GM18502 (cell line): ENCODE data around the gene XPNPEP2.

Source experiments
- ATAC-seq: cut with Tn5 transposase; IDR thresholded peaks from one replicate; pipeline ENCODE4 v1.9.1; 2021; ENCODE audit warnings: mild to moderate bottlenecking; ENCODE audit not compliant: unreplicated experiment, poor library complexity

XPNPEP2 gene, protein sequence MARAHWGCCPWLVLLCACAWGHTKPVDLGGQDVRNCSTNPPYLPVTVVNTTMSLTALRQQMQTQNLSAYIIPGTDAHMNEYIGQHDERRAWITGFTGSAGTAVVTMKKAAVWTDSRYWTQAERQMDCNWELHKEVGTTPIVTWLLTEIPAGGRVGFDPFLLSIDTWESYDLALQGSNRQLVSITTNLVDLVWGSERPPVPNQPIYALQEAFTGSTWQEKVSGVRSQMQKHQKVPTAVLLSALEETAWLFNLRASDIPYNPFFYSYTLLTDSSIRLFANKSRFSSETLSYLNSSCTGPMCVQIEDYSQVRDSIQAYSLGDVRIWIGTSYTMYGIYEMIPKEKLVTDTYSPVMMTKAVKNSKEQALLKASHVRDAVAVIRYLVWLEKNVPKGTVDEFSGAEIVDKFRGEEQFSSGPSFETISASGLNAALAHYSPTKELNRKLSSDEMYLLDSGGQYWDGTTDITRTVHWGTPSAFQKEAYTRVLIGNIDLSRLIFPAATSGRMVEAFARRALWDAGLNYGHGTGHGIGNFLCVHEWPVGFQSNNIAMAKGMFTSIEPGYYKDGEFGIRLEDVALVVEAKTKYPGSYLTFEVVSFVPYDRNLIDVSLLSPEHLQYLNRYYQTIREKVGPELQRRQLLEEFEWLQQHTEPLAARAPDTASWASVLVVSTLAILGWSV

DNA sequence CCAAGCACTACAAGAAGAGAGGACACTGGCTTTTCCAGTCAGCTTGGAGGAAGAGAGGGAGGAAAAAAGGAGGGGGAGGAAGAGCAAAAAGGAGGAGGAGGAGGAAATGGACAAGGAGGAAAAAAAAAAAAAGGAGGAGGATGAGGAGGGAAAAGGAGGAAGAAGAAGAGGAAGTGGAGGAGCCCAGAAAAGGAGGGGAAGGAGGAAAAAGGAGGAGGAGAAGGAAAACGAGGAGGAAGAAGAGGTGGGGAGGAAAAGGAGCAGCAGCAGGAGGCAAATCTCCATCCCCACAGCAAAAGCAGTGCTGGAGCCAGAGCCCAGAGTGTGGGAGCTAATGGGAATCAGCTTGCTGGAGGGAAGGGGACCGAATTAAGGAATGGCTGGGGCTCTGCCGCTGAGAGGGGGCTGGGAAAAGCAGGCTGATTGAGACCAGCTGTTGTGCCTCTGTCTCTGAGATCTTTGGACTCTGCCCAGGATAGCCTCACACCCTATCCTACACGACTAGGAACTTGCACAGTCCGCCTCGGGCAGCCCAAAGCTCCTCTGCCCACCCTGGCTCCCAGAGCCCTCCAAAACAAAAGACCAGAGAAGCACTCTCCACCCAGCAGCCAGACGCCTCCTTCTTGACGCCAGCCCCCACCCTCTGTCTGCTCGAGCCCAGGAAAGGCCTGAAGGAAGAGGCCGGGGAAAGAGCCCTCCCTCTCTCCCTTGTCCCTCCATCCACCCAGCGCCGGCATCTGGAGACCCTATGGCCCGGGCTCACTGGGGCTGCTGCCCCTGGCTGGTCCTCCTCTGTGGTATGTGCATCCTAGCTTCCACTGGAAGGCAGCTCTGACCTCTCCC lies at the start of gene XPNPEP2:
XPNPEP2 (plus strand) TSS at position 514 of the 843 bp plus-strand sequence; CDS start at position 749, 235 bp downstream.
- no peak for ATAC-seq

DNA sequence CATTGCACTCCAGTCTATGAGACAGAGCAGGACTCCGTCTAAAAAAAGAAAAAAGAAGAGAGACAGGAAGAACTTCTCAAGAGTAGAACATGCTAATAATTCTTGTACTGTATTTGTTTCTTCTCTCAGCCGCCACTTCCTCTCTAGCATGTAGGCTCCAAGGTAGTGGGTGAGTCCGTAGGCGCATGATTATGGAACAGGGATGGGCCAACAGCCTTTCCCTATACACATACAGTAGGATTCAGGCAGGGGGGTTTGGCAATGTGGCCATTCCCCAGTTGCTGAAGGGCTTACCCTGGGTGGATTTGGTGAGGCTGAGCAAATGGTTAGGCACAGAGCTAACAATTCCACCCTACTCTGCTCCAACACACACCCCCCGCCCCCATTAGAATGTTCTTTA lies 49.0 kb upstream of the XPNPEP2 start:
- no peak for ATAC-seq

DNA sequence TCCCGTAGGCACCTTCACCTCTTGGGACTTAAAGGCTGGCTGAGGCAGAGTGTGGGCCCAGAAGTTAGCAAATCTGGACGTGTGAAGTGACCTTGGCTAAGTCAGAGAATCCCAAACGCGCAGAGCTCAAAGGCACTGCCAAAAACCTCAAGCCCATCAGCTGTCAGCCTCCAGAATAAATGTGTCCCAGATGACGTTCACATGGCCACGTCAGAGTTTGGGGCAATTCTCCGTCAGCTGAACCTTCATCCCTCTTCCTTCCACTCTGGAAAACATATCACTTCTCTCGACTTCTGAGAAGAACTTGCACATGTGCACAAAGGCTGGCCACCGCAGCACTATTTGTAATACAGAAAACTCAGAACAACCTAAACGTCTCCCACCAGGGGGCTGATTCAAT lies 48.3 kb upstream of the XPNPEP2 start:
- no peak for ATAC-seq

DNA sequence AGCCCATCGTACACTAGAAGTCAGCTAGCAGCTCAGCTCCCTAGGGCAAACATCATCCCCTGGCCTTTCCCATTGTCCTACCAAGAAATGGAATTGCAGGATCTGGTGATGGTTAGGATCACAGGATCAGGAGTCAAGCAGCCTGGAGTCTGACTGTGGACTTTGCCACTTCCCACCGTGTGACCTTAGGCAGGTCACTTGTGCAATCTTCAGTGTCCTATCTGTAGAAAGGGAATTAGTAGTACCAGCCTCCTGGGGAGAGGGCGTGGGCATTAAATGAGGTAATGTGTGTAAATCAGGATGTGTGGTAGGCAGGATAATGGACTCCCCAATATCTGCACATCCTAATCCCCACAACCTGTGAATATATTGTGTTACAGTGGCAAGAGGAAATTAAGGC lies 45.4 kb upstream of the XPNPEP2 start:
- no peak for ATAC-seq

DNA sequence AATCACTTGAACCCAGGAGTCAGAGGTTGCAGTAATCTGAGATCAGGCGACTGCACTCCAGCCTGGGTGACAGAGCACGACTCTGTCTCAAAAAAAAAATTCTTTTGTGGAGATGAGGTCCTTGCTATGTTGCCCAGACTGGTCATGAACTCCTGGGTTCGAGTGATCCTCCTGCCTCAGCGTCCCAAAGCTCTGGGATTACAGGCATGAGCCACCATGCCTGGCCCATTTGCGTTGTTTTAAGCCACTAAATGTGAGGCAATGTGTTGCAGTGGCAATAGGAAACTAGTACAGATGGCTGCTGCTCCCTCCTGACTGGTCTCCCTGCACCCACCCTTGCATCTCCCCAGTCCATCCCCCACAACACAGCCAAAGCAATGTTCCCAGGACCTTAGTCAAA lies 44.0 kb upstream of the XPNPEP2 start:
- no peak for ATAC-seq

DNA sequence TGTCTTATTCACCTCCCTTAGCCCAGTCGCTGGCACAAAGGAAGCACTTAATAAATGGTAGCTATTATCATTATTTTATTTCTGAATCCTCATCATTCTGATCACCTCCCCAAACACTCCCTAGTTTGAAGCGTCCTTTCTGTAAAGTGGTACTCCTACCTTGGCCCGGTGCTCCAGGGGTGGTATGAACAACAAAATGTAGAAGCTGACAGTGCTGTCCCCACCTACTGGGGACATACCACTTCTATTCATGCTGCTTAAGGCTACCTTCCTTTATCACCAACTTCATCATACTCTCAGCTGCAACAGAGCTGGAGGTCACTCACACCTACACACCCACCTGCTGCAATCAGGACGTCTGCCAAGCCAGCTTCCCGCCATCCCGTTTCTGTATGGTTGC lies 43.2 kb upstream of the XPNPEP2 start:
- ATAC-seq, result no peak

DNA sequence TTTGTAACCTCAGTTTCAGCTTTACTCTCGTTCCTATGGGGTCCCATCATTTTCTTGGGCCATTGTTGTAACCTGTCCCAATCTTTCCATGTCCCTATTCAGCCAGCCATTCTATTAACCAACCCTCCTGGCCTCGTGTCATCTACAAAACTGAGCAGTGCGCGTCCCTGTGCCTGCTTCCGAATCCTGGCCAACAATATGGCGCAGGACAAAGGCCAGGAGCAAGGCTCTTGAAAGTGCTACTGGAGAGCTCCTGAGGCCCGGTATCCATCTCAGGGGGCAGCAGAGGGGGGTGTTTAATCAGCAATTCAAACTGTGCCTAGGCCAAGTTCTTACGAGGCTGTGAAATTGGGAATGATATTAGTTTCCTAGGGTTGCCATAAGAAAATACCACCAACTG lies 42.8 kb upstream of the XPNPEP2 start:
- no peak for ATAC-seq

DNA sequence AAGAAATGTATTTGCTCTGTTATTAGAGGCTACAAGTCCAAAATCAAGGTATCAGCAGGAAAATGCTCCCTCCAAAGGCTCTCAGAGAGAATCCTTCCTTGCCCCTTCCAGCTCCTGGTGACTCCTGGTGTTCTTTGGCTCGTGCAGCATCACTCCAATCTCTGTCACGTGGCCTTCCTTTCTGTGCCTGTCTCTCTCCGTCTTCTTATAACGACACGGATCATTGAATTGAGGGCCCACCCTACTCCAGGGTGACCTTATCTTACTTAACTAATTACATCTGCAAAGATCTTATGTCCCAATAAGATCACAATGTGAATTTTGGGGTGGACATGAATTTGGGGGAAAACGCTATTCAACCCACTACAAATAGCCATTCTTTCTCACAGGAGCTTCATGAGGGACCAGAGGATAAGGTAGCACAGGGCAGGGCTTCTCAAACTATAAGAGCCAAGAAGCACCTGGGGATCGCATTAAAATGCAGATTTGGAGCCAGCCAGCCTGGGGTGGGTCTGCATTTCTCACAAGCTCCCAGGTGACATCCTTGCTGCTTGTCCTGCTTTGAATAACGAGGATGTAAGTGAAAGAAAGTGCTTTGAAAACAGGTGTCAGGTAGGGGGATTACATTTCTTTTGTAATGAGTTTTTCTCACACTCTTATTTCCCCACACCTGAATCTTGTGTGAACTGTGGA lies 42.2 kb upstream of the XPNPEP2 start:
- ATAC-seq, result no peak

DNA sequence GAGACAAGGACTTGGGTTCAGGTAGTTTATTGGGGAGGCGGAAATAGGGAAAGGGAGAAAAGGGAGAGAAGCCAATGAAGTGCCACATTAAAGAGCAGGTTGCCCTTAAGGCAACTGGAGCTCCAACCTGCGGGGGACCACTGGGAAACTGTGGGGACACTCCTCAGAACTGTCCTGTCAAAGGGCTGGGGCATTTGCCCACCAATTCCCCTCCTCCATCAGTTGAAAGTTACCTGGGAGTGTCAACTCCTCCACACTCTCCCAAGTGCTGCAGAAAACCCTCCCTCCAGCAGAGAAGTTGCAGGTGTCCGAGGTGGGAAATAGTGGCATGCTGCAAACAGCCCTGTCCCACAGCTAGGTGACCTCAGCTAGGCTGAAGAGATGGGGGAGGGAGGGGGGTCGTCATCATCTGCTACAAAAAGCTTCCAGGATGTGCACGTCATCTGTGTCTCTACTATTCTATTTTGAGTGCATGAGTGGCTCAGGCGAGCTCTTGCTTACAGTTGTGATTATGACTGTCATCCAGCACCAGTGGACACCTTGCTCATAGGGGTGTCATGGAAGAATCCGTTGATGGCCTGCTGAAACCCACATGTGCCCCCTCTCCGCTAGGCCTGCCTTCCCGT lies 41.5 kb upstream of the XPNPEP2 start:
- ATAC-seq, result no peak

DNA sequence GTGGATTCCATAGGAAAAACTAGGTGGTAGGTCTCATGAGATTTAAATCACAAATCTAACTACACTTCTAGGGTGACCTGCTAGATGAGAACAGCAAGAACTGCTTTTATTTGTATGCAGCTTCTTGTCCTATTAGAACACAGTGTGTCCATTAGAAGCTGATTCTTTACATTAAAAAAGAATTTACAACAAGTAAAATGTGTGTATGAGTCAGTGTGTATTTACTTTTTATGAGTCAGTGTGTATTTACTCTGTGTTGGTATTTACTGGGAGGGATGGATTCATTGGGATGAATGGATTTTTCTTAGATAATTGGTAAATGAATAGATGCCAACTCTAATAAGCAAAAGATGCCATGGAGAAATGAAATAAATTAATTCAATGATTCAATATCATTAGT lies 40.6 kb upstream of the XPNPEP2 start:
- ATAC-seq, result no peak

DNA sequence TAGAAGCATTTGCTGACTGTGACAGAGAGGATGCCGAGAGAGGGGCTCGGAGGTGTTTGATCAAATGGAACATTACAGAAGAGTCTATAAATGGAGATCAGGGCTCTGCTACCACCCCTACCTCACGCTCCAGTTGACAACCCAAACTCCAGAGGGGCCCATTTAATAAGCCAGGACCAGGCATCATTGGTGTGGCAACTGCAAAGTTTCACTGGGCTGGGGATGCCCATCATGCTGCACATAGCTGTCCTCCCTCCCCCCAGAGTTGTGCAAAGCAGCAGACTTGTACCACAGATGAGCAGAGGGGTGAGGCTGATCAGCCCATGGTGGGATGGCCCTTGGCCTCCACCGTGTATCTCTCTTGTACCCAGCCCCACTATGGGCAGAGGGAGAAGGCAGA lies 38.2 kb upstream of the XPNPEP2 start:
- ATAC-seq, result no peak

DNA sequence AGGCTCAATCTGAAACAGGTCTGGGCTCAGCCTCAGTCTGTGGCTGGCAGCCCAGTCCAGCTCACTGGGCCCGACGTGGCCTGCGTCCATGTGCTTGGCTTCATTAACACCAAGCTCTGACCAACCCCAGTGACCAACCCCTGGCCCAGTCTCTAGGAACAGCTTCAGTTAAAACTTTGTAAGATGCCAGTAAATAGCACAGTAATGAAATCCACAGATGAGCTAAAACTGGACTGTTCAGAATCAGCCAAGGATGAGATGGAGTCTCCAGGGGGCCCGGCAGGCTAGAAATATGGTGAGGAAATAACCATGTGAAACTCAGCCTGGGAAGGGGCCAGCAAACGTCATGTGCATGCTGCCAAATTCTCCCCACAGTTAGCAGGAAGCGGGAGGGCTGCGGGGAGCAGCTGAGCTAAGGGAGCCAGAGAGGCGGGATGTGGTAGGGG lies 37.1 kb upstream of the XPNPEP2 start:
- no peak for ATAC-seq

DNA sequence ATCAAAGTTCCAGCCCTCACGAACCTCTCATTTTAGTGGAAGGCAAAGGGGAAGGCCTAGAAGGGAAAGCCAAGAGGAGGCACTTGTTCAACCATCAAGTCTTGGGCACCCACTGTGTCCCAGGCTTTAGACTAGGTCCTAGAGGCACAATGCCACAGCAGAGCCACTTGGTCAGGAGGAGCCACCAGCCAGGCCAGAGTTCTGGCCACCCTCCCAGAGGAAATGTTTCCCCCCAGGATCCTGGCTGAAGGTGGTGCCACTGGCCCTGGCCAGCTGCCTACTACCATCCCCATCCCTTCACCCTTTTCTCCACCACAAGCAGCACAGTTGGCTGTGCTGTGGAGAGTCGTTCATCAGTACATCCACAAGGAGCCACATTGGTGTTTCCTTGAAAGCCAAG lies 34.3 kb upstream of the XPNPEP2 start:
- ATAC-seq, result no peak

DNA sequence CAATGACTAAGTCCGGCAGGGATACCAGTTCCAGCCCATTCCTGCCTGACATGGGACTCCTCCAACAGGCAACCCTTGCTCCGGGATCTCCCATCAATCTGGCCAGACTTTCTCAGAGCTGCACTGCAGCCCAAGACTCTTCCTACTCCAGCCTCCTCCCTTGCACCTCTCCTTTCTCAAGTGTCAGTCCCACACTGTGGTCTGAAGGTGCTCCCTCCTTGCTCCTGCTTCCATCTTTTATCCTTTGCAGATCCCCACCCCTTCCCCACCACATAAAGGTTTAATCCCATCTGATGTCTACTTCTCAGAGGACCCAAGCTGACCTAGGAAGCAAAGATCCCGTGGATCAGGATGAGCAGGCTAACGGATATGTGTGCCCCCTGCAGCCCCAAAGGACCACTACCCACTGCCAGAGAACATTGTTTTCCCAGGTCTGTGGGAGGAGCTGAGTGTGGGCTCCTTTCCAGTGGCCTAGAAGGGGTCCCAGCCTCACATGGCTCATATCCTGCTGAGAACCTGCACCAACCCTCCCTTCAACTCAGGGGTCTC lies 33.3 kb upstream of the XPNPEP2 start:
- no peak for ATAC-seq

DNA sequence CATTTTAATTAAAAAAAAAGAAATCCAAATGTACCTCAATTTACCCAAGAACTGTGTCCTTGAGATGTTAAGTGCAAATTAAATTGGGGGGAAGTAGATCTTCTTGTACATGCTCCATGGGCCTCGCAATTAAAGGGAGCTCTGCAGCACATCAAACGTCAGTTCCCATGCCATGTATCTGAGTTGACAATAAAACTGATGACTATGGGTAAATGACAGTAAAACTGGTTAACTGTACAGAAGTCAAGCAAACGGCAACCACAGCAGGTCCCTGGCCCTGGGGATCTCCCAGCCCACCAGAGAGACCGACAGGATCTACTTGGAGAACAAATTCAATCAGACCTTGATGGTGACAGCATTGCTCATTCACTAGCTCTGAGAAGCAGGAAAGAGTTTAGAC lies 32.8 kb upstream of the XPNPEP2 start:
- no peak for ATAC-seq

DNA sequence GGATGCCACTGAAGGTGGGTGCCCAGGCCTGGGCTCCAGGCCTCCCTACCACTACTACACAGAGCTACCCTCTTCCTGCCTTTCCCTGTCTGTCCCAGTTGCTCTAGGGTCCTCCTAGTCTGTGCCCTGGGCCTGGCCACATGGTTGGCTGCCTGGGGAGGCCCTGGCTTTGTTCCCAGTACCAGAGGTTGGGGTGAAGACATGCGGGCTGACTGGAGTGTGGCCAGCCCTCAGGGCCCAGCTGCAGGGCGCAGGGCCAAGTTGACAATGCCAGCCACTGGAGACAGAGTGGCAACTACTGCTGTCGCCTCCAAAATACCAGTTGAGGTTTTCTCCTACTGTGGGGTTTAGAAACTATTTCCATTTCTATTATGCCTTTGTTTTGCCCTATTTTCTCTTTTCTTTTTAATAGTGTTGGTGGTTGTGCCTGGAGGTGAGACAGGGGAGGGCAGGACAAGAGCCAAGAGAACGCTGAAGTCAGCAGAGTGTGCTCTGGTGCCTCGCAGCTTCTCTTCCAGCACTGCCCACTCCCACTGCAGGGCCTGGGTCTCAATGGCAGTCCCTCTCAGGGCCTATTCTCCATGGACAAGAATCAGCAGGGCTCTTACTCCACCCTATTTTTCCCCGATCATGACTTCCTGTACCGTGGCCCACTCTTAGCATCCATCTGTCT lies 32.2 kb upstream of the XPNPEP2 start:
- no peak for ATAC-seq

DNA sequence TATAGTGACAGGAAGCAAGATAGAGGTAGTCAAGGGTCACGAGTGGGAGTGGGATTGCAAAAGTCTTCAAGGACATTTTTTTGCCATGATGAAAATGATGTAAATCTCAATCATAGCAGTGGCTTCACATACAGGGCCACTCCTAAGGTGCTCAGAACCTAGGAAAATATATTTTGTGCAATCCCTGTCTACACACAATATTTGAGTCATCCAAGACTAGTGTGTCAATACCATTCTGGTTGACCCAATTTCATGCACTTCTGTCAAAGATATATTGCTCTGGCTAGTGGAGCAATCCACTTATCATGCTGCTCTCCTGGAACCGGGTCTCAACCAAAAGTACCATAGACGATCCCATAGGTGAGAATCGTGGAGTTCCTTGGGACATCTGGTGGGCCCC lies 24.2 kb upstream of the XPNPEP2 start:
- ATAC-seq, result no peak

DNA sequence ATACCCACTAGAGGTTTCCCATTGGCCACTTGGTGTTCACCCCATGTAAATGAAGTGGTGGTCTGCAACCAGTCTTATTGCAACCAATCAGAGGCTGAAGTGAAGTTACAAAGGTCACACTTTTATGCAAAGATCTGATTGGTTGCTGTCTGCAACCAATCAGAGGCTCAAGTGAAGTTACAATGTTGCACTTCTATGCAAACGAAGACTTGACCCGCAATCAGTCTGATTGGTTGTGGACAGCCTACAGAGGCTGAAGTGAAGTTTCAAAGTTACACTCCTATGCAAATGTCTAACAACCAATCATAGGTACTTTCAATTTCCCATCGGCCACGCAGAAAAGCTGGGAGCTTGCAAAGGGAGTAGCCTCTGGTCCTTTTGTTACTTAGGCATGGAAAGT lies 22.3 kb upstream of the XPNPEP2 start:
- no peak for ATAC-seq

DNA sequence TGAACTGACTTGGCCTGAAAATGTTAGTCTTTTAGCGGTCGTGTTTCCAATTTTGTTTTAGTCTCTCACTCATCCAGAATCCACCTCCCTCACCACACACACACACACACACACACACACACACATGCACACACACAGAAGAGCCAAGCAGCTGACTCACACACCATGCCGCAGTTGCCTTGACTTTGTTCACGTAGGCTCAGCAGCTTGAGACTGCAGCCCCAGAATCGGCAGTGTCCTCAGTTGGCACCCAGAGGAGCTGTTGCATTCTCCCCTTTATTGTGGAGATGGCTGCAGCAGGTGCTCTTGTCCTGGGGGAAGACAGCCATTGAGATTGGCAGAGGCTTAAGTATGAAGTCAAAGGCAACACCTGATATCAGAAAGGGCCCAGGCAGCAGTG lies 20.9 kb upstream of the XPNPEP2 start:
- ATAC-seq, result no peak
